DND-41 (cell line): ENCODE results near the gene MSI2.

Experiments used
- ATAC-seq: fragments of 200-7000 bp; cut with Tn5 transposase; 3 replicates; pipeline ENCODE4 v1.9.1; 2021; ENCODE audit warnings: low read depth; ENCODE audit not compliant: insufficient read depth
- DNase-seq: peaks from one replicate; pipeline ENCODE4 v3.0.0-alpha.2; 2020
- H2AFZ ChIP-seq: 2 replicates; pipeline ENCODE4 v1.6.0; 2012; ENCODE audit warnings: low read depth, low read length
- H3K27ac ChIP-seq: 2 replicates; pipeline ENCODE4 v1.5.1; 2012; ENCODE audit warnings: low read length, inconsistent platforms
- H3K27me3 ChIP-seq: fragments of 200-600 bp; sonication (generic); 2 replicates; pipeline ENCODE4 v1.6.0; 2012; ENCODE audit warnings: low read length, mild to moderate bottlenecking, inconsistent platforms; ENCODE audit not compliant: insufficient read depth, poor library complexity
- H3K36me3 ChIP-seq: 2 replicates; pipeline ENCODE4 v1.5.1; 2012; ENCODE audit warnings: low read length, inconsistent platforms; ENCODE audit not compliant: insufficient read depth
- H3K4me1 ChIP-seq: 2 replicates; pipeline ENCODE4 v1.5.1; 2012; ENCODE audit warnings: mild to moderate bottlenecking, low read length; ENCODE audit not compliant: insufficient read depth
- H3K4me2 ChIP-seq: 2 replicates; pipeline ENCODE4 v1.6.0; 2012; ENCODE audit warnings: mild to moderate bottlenecking, moderate library complexity, low read length, inconsistent platforms; ENCODE audit not compliant: insufficient read depth
- H3K4me3 ChIP-seq, 2 experiments: fragments of 200-600 bp in 1 of 2; shearing (Covaris generic) in 1 of 2; 2 replicates each; pipeline ENCODE4 v1.5.1; 2012 to 2016; ENCODE audit warnings: inconsistent platforms in 2 of 2, low read length in 2 of 2, mild to moderate bottlenecking in 2 of 2, low read depth in 1 of 2, moderate library complexity in 1 of 2
- H3K79me2 ChIP-seq: 2 replicates; pipeline ENCODE4 v1.6.0; 2012; ENCODE audit warnings: low read length, inconsistent platforms; ENCODE audit not compliant: insufficient read depth
- H3K9ac ChIP-seq: 2 replicates; pipeline ENCODE4 v1.6.0; 2012; ENCODE audit warnings: low read depth, mild to moderate bottlenecking, inconsistent platforms, low read length, moderate library complexity
- H3K9me3 ChIP-seq: 2 replicates; pipeline ENCODE4 v1.5.1; 2012; ENCODE audit warnings: low read length, moderate library complexity, mild to moderate bottlenecking, inconsistent platforms; ENCODE audit not compliant: insufficient read depth, severe bottlenecking
- H4K20me1 ChIP-seq: 2 replicates; pipeline ENCODE4 v1.6.0; 2012; ENCODE audit warnings: low read length; ENCODE audit not compliant: insufficient read depth
- EZH2 ChIP-seq: IDR thresholded peaks from 3 replicates; pipeline ENCODE4 v1.6.1; 2012; ENCODE audit warnings: borderline replicate concordance, low read depth, mild to moderate bottlenecking, moderate library complexity, low read length, inconsistent platforms; ENCODE audit not compliant: severe bottlenecking
- TF ChIP-seq, protein P1 (sequence below): IDR thresholded peaks from 2 replicates; pipeline ENCODE4 v1.5.1; 2012; ENCODE audit warnings: borderline replicate concordance, low read length, moderate library complexity, mild to moderate bottlenecking; ENCODE audit not compliant: poor library complexity, severe bottlenecking; ENCODE audit errors: extremely low read depth

Gene MSI2

DNA sequence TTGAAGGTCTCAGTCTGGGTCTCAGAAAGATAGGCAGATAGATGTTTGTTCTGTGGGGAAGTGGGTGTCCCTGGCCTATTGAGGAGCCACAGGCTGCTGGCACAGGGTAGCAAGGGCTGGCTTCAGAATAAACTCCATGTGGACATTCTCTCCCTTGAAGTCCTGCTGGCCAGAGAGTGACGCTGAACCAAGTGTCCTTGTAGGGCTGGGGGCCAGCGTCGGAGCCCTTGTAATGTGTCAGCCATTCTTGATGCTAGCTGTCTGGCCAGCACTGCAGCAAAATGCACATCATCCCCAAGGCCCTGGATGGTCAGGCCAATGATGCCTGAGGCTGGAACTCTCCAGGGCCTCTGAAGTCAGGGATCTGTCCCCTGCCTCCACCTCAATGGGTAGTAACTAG lies 385.4 kb downstream of the MSI2 start:
- H4K20me1 ChIP-seq, result 0 out of 2 replicates have a peak, but pooled peaks cover 4% of the 10 kb centered on the region
- peak overlapping the region; percentile 62 for H3K27ac ChIP-seq
- H3K9ac ChIP-seq, result no peak overlapping the region
- no peak overlapping the region for H3K4me3 ChIP-seq
- H3K27me3 ChIP-seq, result no peaks in the 10 kb centered on the region
- peaks cover 34% of the 10 kb centered on the region for H3K79me2 ChIP-seq
- no peaks in the 10 kb centered on the region for H3K9me3 ChIP-seq
- H3K4me2 ChIP-seq, result no peak overlapping the region
- ATAC-seq (no peak), DNase-seq (no peak)
- H3K4me1 ChIP-seq, result no peaks in the 10 kb centered on the region
- H2AFZ ChIP-seq, result no peak overlapping the region
- H3K36me3 ChIP-seq, result peaks cover 100% of the 10 kb centered on the region
- TF ChIP-seq EZH2, result no peak
- TF ChIP-seq, protein P1, sequence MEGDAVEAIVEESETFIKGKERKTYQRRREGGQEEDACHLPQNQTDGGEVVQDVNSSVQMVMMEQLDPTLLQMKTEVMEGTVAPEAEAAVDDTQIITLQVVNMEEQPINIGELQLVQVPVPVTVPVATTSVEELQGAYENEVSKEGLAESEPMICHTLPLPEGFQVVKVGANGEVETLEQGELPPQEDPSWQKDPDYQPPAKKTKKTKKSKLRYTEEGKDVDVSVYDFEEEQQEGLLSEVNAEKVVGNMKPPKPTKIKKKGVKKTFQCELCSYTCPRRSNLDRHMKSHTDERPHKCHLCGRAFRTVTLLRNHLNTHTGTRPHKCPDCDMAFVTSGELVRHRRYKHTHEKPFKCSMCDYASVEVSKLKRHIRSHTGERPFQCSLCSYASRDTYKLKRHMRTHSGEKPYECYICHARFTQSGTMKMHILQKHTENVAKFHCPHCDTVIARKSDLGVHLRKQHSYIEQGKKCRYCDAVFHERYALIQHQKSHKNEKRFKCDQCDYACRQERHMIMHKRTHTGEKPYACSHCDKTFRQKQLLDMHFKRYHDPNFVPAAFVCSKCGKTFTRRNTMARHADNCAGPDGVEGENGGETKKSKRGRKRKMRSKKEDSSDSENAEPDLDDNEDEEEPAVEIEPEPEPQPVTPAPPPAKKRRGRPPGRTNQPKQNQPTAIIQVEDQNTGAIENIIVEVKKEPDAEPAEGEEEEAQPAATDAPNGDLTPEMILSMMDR, result no peak

DNA sequence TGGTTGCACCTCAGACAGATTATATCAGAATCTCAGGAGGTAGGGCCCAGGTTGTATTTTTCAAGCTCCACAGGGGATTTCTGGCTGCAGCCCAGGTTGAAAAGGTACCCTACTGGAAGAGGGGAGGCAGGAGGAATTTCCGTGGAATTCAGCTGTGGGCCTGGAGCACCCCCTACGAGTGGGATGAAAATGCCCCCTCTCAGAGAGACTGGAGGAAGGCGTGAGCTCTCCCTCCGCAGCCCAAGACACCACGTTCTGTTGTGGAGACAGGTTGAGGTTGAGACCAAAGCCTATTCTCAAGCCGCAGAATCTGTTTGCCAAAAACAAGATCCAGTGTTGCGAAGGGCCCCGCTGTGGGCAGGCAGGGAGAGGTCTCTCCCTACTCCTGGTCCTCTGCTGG lies 386.7 kb downstream of the MSI2 start:
- no peak for ATAC-seq
- Histone ChIP-seq H3K4me3 (no peak overlapping the region), H4K20me1 (0 out of 2 replicates have a peak, but pooled peaks cover 4% of the 10 kb centered on the region)

DNA sequence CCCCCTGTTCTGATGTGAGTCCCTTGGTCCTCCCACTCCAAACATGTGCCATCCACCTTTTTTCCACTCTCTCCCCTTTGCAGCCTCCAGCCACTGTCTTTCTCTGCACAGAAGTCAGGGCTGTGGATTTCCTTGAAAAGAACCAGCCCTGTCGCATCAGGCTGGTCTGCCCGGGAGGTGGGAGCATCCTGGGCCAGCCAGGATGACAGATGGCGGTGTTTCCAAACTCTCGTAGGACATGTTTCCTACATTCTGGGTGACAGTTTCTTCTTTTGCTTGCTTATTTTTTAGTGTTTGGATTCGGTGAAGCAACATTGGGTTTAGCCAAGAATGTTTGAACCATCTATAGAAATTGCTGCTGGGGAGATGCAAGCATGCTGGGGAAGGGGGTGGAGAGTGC lies 388.0 kb downstream of the MSI2 start:
- Histone ChIP-seq H3K4me1 (no peaks in the 10 kb centered on the region), H3K36me3 (peaks cover 98% of the 10 kb centered on the region), H4K20me1 (peaks cover 8% of the 10 kb centered on the region; the same call in 1 of the 2 replicates)

More for the DNA sequence above, 386.7 kb downstream of the MSI2 start:
- Histone ChIP-seq H2AFZ (no peak overlapping the region), H3K4me1 (no peaks in the 10 kb centered on the region), H3K9ac (no peak overlapping the region), H3K36me3 (peaks cover 98% of the 10 kb centered on the region), H3K27me3 (no peaks in the 10 kb centered on the region), H3K4me2 (no peak overlapping the region), H3K9me3 (no peaks in the 10 kb centered on the region), H3K27ac (peak overlapping the region; percentile 62), H3K79me2 (peaks cover 34% of the 10 kb centered on the region)
- DNase-seq, result no peak
- TF ChIP-seq, protein P1, result no peak

More for the DNA sequence above, 388.0 kb downstream of the MSI2 start:
- no peaks in the 10 kb centered on the region for H3K9me3 ChIP-seq
- no peak overlapping the region for H3K4me3 ChIP-seq
- H3K9ac ChIP-seq, result no peak overlapping the region
- no peak for DNase-seq
- no peak overlapping the region for H3K4me2 ChIP-seq
- H2AFZ ChIP-seq, result no peak overlapping the region
- peaks cover 39% of the 10 kb centered on the region for H3K79me2 ChIP-seq
- H3K27ac ChIP-seq, result peak overlapping the region; percentile 34
- ATAC-seq, result no peak
- TF ChIP-seq EZH2, result no peak
- TF ChIP-seq, protein P1, result no peak
- no peaks in the 10 kb centered on the region for H3K27me3 ChIP-seq
